ENCODE data around the gene HES6.
"Not testable (repeated sequence)": the region's sequence is repeated elsewhere in the genome, so short reads cannot be mapped to it uniquely, and the experiment has no call there.

Gene HES6

DNA sequence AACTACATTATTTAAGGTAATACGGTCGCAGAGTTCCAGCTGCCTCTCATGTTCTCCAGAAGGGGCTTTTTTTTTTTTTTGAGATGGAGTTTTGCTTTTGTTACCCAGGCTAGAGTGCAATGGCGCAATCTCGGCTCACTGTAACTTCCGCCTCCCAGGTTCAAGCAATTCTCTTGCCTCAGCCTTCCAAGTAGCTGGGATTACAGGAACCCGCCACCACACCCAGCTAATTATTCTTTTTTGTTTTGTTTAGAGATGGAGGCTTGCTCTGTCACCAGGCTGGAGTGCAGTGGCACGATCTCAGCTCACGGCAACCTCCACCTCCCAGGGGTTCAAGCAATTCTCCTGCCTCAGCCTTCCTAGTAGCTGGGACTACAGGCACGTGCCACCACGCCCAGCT, 33.6 kb upstream of the HES6 start:
- DNase-seq (ENCODE audit: low spot score), result not testable (repeated sequence)

- DNase-seq (ENCODE audit: low spot score), result no peak
These were observed 32.3 kb upstream of the HES6 start for GRCh38 chr2:238272156-238272555.

GRCh38 chr2:238271686-238272085, 31.8 kb upstream of the HES6 start:
- DNase-seq (ENCODE audit: low spot score), result not testable (repeated sequence)

DNA sequence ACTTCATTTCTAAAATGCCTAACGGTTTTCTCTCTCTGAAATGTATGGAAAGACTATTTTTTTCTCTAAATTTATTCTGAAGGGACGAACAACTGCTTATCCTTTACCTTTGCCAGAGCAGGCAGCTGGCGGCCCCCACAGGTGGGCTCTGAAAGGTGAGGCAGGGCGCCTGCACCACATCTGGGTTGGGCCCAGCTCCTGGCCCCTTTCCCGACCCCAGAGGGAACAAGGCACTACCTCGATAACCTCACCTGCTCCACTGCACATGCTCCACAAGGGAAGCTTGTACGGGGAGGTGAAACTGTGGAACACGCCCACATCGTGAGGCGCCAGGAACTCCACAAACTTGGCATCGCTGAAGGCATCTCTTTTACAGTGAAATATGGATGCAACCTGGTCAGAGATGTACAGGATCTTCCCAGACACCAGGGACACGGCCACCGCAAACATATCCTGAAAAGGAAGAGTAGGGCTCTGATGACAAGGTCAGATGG, 31.3 kb upstream of the HES6 start:
- DNase-seq (ENCODE audit: low spot score), result no peak

- DNase-seq (ENCODE audit: low spot score), result no peak
These were observed 30.8 kb upstream of the HES6 start for GRCh38 chr2:238270606-238271005.

- DNase-seq (ENCODE audit: low spot score), result no peak
These were observed 29.9 kb upstream of the HES6 start for GRCh38 chr2:238269741-238270140.

- no peak for DNase-seq (ENCODE audit: low spot score)
These were observed 28.2 kb upstream of the HES6 start for GRCh38 chr2:238267884-238268680.

GRCh38 chr2:238267341-238267710, 27.5 kb upstream of the HES6 start:
- no peak for DNase-seq (ENCODE audit: low spot score)

DNA sequence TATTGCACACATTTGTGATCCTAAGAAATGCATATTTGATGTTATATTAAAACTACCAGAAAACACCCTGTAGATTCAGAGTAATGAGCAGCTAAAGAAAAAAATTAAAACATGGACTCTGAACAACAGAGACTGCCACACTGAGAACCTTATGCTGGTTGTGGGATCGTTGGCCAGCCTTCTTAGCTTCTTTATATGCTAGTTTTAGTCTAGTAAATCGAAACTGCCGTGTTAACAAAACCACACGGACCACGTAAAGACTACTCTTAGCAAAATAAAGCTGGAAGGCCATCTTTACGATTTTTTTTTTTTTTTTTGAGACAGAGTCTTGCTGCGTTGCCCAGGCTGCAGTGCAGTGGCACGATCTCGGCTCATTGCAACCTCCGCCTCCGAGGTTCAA, 25.8 kb upstream of the HES6 start:
- DNase-seq (ENCODE audit: low spot score), result no peak

DNA sequence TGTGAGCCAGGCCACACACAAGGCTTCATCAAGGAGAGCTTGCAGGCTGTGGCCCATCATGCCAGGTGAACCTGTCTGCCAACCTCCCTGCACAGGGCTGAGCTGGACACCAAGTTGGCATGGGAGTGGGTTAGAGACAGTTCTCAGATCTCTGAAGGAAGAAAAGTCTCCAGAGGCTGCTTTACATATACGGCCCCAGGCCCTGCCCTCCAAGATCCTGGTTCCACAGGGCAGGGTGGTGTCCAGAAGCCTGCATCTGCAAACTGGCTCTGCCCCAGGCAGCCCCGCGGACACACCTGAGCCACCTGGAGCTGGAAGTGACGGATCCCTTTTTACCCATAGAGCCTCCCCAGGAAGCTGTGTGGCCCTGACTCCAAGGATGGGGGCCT, 24.2 kb upstream of the HES6 start:
- no peak for DNase-seq (ENCODE audit: low spot score)

DNA sequence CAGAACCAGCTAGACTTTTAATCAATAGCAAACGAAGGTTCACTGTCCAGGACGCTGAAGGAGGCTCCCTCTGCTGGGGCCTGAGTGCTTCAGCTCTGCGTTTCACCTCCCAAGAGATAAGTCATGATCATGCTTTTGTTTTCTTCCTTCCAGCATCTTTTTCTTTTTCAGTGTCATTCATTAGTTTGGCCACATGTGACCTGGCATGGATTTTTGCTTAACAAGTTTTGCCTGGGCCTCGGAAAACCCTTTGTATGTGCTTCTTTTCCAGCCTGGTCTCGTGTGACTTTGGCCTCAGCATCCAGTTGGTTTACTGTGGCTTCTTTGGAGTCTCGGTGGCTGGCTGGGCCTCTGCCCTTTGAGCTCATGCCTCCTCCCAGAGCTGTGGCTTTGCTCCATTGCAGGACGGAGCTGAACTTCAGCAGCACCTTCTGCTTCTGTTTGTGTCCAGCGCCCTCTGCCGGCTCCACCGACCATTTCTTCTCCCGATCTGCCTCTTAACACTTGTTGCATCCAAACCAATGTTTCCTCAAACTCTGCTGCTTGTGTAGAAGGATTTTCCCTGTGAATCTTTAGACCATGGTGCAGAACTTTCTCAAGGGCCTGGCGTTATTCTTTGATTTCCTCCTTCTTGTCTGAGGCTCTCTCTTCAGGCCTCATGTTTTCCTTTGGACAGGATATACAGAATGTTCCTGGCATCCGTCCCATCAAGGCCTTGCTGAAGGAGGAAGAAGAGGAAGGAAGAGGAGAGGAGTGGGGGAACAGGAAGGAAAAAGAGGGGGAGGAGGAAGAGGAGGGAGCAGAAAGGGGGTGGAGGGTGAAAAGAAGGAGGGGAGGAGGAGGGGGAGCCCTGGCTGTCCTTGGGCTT, 23.6 kb upstream of the HES6 start:
- DNase-seq (ENCODE audit: low spot score), result peak; percentile 97

DNA sequence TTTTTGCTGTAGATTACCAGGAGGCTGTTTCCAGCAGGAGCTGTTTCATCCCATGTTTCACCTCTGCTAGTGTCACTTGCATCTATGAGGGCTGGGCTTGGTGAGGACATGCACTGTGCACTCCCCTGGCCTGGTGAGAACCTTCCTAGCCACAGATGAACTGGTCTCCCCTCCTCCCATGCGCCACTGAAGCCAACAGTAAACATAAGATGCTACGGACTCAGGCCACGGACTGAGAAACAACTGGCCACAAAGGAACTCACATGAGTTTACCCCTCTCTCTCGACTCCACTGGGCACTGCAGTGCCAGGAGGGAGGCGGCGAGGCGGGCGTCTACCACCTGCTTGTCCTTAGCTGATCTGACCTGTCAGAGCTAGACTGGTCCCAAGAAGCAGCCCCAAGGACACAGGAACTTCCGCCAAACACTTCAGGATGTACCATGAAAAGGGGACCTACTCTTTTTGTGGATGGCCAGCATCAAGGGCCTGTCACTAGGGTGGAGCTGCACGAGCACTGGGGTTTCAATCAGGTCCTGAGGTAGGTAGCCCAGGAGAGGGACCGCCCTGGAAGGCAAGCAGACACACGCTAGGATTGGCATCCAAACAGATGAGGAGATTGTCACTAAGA, 22.8 kb upstream of the HES6 start:
- no peak for DNase-seq (ENCODE audit: low spot score)

DNA sequence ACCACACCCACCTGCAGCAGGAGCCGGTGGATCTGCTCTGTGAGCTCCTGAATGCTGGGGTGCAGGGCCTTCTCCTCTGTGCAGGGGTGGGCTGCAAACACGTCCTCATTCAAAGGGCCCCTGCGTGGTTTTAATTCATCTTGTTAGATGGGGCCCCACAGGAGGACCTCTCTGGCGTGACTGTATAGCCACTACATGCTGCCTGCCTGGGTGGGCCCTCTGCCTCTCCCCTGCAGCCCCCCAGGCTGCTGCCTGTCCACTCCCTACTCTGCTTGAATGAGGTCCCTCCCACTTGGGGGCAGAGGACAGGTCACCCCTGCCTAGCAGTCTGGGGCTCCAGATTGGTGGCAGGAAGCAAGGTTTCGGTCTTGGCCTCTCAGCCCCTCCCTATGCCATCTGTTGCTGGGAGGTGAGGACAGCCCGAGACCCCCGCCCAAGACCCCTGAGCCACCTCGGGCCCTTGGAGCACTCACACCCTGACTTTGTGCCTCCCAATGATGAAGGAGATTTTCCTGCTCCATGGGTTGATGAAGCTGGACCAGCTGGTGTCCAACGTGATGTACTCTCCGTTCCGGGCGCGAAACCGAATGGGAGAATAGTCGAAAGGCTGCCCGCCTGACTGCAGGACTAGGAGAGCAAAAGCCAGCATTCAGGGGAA, 22.0 kb upstream of the HES6 start:
- no peak for DNase-seq (ENCODE audit: low spot score)

- no peak for DNase-seq (ENCODE audit: low spot score)
These were observed 21.0 kb upstream of the HES6 start for GRCh38 chr2:238260883-238261282.

DNA sequence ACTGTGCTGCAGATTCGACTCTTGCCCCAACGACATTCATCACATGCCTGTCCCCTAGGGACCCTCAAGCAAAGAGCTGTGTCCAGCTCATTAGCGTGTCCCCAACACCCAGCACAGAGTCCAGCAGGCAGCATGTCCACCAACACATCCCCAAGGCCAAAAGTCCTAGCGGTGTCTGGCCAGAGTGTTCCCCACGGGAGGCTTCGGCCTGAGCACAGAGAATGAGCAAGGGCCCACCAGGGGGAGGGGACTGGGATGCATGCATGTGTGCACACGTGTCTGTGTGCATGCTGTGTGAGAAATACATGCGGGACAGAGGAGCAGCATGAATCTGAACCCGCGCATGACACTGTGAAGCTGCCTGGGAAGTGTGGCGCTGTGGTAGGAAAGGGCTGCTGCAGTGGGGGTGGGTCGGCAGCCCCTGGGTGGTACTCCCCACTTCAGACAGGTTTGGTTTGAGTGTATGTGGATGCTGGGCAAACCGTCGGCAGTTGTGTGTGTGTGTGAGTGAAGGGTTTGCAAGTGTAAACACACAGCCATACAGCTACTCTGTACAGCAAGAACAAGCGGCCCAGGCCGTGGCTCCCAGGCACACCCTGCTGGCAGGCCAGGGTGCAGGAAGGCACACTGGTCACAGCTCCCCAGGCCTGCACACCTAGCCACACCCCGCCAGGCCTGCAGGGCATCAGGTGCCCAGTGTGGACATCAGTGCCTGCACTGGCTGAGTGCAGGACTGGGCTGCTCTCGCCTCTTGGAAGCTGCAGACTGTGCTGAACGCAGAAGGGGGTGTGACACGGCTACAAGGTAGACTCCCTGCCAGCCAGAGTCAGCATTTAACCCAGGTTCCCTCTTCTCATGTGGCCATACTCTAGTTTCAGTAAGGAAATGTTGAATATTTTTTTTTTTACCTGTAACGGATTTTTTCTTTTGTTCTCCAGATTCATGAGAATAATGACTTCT, 19.5 kb upstream of the HES6 start:
- no peak for DNase-seq (ENCODE audit: low spot score)

DNA sequence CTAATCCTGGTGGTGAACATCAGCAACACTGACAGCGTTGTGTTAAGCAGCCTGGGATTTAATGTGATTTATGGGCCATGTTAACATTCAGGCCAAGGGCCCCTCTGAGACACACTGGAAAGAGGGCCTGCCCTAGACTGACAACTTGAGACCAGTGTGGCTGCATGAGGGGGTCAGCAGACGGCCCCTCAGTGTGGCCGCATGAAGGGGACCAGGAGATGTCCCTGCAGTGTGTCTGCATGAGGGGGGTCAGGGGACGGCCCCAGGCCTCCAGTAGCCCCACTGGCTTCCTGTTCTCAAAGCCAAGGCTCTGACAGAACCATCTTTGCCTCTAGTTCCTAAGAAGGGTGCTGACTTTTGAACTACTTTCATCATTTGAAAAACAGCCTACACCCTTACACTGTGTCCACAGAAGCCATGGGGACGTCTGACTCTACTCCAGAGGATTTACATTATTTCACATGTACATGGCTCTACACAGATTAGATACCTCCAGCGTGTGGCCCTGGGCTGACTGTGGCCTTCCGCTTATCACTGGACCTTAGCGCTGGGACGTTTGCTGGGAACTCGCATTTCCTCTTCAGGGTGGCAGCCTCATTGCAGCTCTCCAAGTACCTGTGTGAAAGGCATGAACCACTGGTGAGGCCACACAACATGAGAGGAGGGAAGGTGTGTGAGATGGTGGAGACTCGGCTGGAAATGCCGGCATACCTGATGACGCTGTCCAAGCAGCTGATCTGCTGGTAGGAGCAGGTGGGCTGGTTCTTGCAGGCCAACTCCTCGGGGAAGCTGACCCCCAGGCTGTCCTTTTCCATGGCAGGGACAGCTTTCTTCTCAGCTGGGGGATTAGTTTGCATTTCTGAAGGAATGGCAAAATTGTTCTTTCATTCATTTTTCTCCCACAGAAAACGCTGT, 18.2 kb upstream of the HES6 start:
- no peak for DNase-seq (ENCODE audit: low spot score)

GRCh38 chr2:238256594-238257104, 16.8 kb upstream of the HES6 start:
- DNase-seq (ENCODE audit: low spot score), result peak; percentile 48

GRCh38 chr2:238256111-238256510, 16.3 kb upstream of the HES6 start:
- DNase-seq (ENCODE audit: low spot score), result no peak

- DNase-seq (ENCODE audit: low spot score), result no peak
These were observed 15.8 kb upstream of the HES6 start for GRCh38 chr2:238255636-238256035.

DNA sequence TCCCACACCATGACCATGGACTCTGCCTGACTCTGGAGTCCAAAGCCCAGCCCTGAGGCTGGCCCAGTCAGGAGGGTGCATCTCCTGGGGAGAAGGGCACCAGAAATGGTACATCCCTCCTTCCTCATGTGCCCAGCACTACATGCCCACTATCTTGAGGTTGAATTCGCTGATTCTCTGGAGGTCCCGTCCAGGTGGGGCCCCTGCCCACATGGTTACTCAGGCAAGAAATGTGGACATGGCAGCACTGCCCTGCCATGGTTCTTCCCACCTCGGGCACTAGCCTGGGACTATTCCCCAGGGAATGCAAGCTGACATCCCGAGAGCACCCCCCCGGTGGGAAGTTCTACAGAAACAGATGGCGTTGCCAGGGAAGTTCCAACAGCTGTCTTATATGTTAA, 15.3 kb upstream of the HES6 start:
- DNase-seq (ENCODE audit: low spot score), result no peak

All from Ammon's horn (tissue), 1 donor.